Endothelial cell (in vitro differentiated cells): ENCODE data around the gene GFOD1. TPM values are rescaled to one million over a fixed set of nuclear protein-coding genes. Genes with fewer than 3 reads are reported as not detected.

Experiments used
- DNase-seq: peaks from one replicate; pipeline ENCODE4 v3.0.0; 2021; ENCODE audit warnings: low spot score
- H3K27ac Mint-ChIP-seq: one replicate; pipeline ENCODE4 v1.8.0; 2021; ENCODE audit warnings: mixed read lengths, inconsistent platforms; ENCODE audit not compliant: unreplicated experiment
- H3K27me3 Mint-ChIP-seq: one replicate; pipeline ENCODE4 v1.8.0; 2021; ENCODE audit warnings: mild to moderate bottlenecking, moderate library complexity, mixed read lengths, inconsistent platforms; ENCODE audit not compliant: unreplicated experiment
- H3K36me3 Mint-ChIP-seq: one replicate; pipeline ENCODE4 v1.8.0; 2021; ENCODE audit warnings: mild to moderate bottlenecking, low read depth, mixed read lengths, inconsistent platforms; ENCODE audit not compliant: unreplicated experiment
- H3K4me1 Mint-ChIP-seq: one replicate; pipeline ENCODE4 v1.8.0; 2021; ENCODE audit warnings: mild to moderate bottlenecking, mixed read lengths, inconsistent platforms; ENCODE audit not compliant: unreplicated experiment
- H3K4me3 Mint-ChIP-seq: one replicate; pipeline ENCODE4 v1.8.0; 2021; ENCODE audit warnings: mild to moderate bottlenecking, mixed read lengths, inconsistent platforms; ENCODE audit not compliant: unreplicated experiment
- H3K9me3 Mint-ChIP-seq: one replicate; pipeline ENCODE4 v1.8.0; 2021; ENCODE audit warnings: mixed read lengths, inconsistent platforms; ENCODE audit not compliant: unreplicated experiment
- CTCF ChIP-seq: fragments of 200-600 bp; sonication (generic); IDR thresholded peaks from one replicate; pipeline ENCODE4 v1.5.0; 2021; ENCODE audit warnings: antibody characterized with exemption; ENCODE audit not compliant: unreplicated experiment
- total RNA-seq: library from RNA; stranded (reverse); fragmentation: NEBNext Ultra II Directional; extraction: Animal tissue kit (Norgen Biotek cat#: 25700); gene quantifications from one replicate; pipeline ENCODE4 v1.2.1, GENCODE V29; 2021; ENCODE audit not compliant: unreplicated experiment

Gene GFOD1
- total RNA-seq, 1 donor from 2014 or later = 47.6 TPM

DNA sequence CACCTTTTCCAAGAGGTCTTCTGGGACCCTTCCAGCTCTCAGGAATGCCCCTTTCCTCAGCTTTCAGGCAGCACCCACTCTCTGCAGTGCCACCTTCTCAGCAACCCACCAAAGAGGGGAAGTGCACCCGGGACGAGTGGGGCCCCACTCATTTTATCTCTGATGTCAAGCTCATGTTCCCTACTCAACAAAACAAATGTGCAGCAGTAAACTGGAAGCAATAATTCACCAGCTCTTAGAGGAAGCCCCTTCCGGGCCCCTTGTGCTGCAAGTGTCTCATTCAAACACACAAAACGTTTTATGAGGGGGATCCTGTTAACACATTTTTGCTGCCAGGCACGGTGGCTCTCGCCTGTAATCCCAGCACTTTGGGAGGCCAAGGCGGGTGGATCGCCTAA is 13.6 kb downstream of the GFOD1 start:
- peaks cover 38% of the 10 kb centered on the region for H3K36me3 Mint-ChIP-seq
- no peak overlapping the region for H3K4me3 Mint-ChIP-seq
- no peaks in the 10 kb centered on the region for H3K9me3 Mint-ChIP-seq
- peaks cover 16% of the 10 kb centered on the region for H3K4me1 Mint-ChIP-seq
- peaks cover 1% of the 10 kb centered on the region for H3K27me3 Mint-ChIP-seq
- TF ChIP-seq CTCF = no peak
- DNase-seq = no peak
- H3K27ac Mint-ChIP-seq = no peak overlapping the region

- peaks cover 39% of the 10 kb centered on the region for H3K36me3 Mint-ChIP-seq
- H3K4me1 Mint-ChIP-seq = peaks cover 13% of the 10 kb centered on the region
- H3K27me3 Mint-ChIP-seq = peaks cover 3% of the 10 kb centered on the region
- no peak overlapping the region for H3K27ac Mint-ChIP-seq
- no peak overlapping the region for H3K4me3 Mint-ChIP-seq
- no peak for TF ChIP-seq CTCF
- H3K9me3 Mint-ChIP-seq = no peaks in the 10 kb centered on the region
- no peak for DNase-seq
These were observed 14.2 kb downstream of the GFOD1 start for GRCh38 chr6:13472976-13473767.

DNA sequence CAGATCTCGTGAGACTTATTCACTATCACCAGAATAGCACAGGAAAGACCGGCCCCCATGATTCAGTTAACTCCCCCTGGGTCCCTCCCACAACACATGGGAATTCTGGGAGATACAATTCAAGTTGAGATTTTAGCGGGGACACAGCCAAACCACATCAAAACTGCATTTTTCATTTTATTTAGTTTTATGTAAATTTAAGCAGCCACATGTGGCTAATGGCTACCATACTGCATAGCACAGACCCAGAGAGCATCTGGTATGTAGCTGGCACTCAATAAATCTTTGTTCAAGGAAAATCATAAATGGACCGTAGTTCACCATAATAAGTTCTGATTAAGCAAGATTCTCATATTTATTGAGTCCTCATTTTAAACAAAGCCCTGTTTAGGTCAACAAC is 15.3 kb downstream of the GFOD1 start:
- Mint-ChIP-seq H3K4me1 (peaks cover 12% of the 10 kb centered on the region), H3K36me3 (peaks cover 35% of the 10 kb centered on the region), H3K9me3 (no peaks in the 10 kb centered on the region), H3K27ac (no peak overlapping the region), H3K4me3 (no peak overlapping the region), H3K27me3 (peaks cover 3% of the 10 kb centered on the region)
- no peak for TF ChIP-seq CTCF
- DNase-seq = no peak

GRCh38 chr6:13471184-13471583 is 16.2 kb downstream of the GFOD1 start:
- Mint-ChIP-seq H3K9me3 (no peaks in the 10 kb centered on the region), H3K4me3 (no peak overlapping the region), H3K27me3 (peaks cover 3% of the 10 kb centered on the region), H3K36me3 (peaks cover 31% of the 10 kb centered on the region), H3K4me1 (peaks cover 18% of the 10 kb centered on the region), H3K27ac (no peak overlapping the region)
- no peak for TF ChIP-seq CTCF
- no peak for DNase-seq
